ENCODE measurements around the gene GALNTL6. TPM values are rescaled to one million over a fixed set of nuclear protein-coding genes. Genes with fewer than 3 reads are reported as not detected.

Gene GALNTL6
- total and polyA plus RNA-seq, 2 of the 4 experiments (the other 2 are of a cell fraction): under 0.01 TPM; not detected in 1

DNA sequence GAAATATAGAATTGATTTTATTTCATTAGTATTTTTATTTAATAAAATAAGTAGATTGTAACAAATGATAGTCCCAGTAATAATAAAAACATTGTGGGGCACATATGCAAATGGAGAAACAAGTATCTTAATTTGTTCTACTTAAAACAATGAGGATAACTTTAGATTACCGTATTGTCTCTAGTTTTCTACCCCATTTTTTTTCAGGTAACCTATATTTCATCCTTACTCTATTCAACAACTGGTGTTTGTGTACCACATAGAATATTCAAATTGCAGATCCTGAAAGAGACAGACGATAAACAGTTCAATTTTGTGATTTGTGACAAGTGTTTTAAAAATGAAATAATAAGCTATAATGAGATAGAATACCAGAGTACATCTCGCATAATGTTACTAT, 671.8 kb downstream of the GALNTL6 start:
- in situ Hi-C loops (cut with MboI; ENCODE audit: low sequenced_read_pairs): no loop called here

More for the DNA sequence above, 671.8 kb downstream of the GALNTL6 start:
- H3K4ac ChIP-seq (ENCODE audit: low read depth, low read length): no peak overlapping the region
- intact Hi-C loops (cut with micrococcal nuclease) (no loop called here), dilution Hi-C loops (cut with HindIII; ENCODE audit: low sequenced_read_pairs, unreplicated experiment) (no loop called here)
- CTCF ChIA-PET: no interaction called here
- no peak overlapping the region for H3K27ac ChIP-seq (ENCODE audit: insufficient read depth, low read length)
- no peak overlapping the region for H2AK5ac ChIP-seq (ENCODE audit: low read depth, low read length)
- H3K14ac ChIP-seq (replicated peaks; ENCODE audit: low read depth, low read length): no peak overlapping the region
- TF ChIP-seq MAZ (IDR thresholded peaks at IDR 0.05; ENCODE audit: borderline replicate concordance, low read depth, low read length): no peak
- no peak for TF ChIP-seq FOS (IDR thresholded peaks at IDR 0.05; ENCODE audit: low read depth, low read length)
- TF ChIP-seq MAFK (IDR thresholded peaks at IDR 0.05; ENCODE audit: low read depth, low read length): no peak
- no peak for TF ChIP-seq NFE2L2 (IDR thresholded peaks at IDR 0.05; ENCODE audit: low read depth, low read length)
- no peak for TF ChIP-seq BHLHE40 (IDR thresholded peaks at IDR 0.05; ENCODE audit: low read depth, low read length)
- TF ChIP-seq POLR2A (IDR thresholded peaks at IDR 0.05; ENCODE audit: low read depth, low read length): no peak
- TF ChIP-seq MXI1 (IDR thresholded peaks at IDR 0.05; ENCODE audit: borderline replicate concordance, low read depth, low read length): no peak
- no peak for TF ChIP-seq RCOR1 (IDR thresholded peaks at IDR 0.05; ENCODE audit: insufficient replicate concordance, low read length)
- no peak overlapping the region for H2BK5ac ChIP-seq (ENCODE audit: low read depth, low read length, poor library complexity, severe bottlenecking)
- H4K5ac ChIP-seq (ENCODE audit: low read depth, low read length): no peak overlapping the region
- no peaks in the 10 kb centered on the region for H4K20me1 ChIP-seq (ENCODE audit: insufficient read depth, low read length)
- H2AK9ac ChIP-seq (replicated peaks; ENCODE audit: low read depth, low read length, poor library complexity): no peak overlapping the region
- DNase-seq: no peak
- no peak overlapping the region for H4K91ac ChIP-seq (ENCODE audit: insufficient read depth, low read depth, low read length)
- H4K8ac ChIP-seq (ENCODE audit: low read depth in 2 of 2, low read length in 2 of 2): no peak overlapping the region
- H3K9me3 ChIP-seq (ENCODE audit: control insufficient read depth, insufficient read depth, low read length): peaks cover 11% of the 10 kb centered on the region
- H3K36me3 ChIP-seq (ENCODE audit: control insufficient read depth, insufficient read depth, low read length): no peaks in the 10 kb centered on the region
- H3K4me1 ChIP-seq (ENCODE audit: control insufficient read depth, insufficient read depth, low read length): no peaks in the 10 kb centered on the region
- H2BK20ac ChIP-seq (ENCODE audit: low read depth, low read length): no peak overlapping the region
- no peak overlapping the region for H3K23ac ChIP-seq (ENCODE audit: low read depth, low read length)
- H3K9ac ChIP-seq (ENCODE audit: low read depth, low read length): no peak overlapping the region
- H3K9me1 ChIP-seq (ENCODE audit: insufficient read depth, low read length): no peaks in the 10 kb centered on the region
- no TSS peak for BruUV-seq (replicated peaks)
- no peak overlapping the region for H3K18ac ChIP-seq (ENCODE audit: low read depth, low read length)
- no peak for ATAC-seq (ENCODE audit: low read depth)
- WGBS, 2 experiments (ENCODE audit: extremely low coverage in 2 of 2, insufficient read length in 1 of 2): no CpG with 5 or more reads among the region's 3 CpGs
- H2BK15ac ChIP-seq (ENCODE audit: low read depth, low read length): no peak overlapping the region
- no peak overlapping the region for H2BK120ac ChIP-seq (ENCODE audit: low read depth, low read length)
- no peak overlapping the region for H3K56ac ChIP-seq (ENCODE audit: extremely low read depth, insufficient read depth, low read length)
- POLR2A ChIA-PET (ENCODE audit: unreplicated experiment): no interaction called here
- no peaks in the 10 kb centered on the region for H3K79me1 ChIP-seq (ENCODE audit: low read depth in 1 of 2, low read length in 2 of 2)
- no peaks in the 10 kb centered on the region for H3K27me3 ChIP-seq (ENCODE audit: control insufficient read depth, insufficient read depth, low read length)
- H3K4me2 ChIP-seq (ENCODE audit: low read depth, low read length): no peak overlapping the region
- H2AFZ ChIP-seq (replicated peaks; ENCODE audit: low read length, poor library complexity): no peak overlapping the region
- H3K4me3 ChIP-seq (ENCODE audit: insufficient read depth, low read depth, low read length): no peak overlapping the region
